Measurements from ENCODE around the gene SYT7. TPM values are rescaled to one million over a fixed set of nuclear protein-coding genes. Genes with fewer than 3 reads are reported as not detected.

Gene SYT7
- total RNA-seq, 4 donors from 2014 or later = 2.1 to 10.0 (median 5.9) TPM

GRCh38 chr11:61536676-61537270, 44.1 kb downstream of the SYT7 start:
- Histone ChIP-seq H3K4me3 (no peak overlapping the region), H3K27me3 (no peaks in the 10 kb centered on the region), H3K27ac (no peak overlapping the region), H3K4me1 (no peaks in the 10 kb centered on the region), H3K36me3 (no peaks in the 10 kb centered on the region), H3K9me3 (no peaks in the 10 kb centered on the region)
- no peak for DNase-seq
- intact Hi-C loops (cut with DNase I; ENCODE audit: low total_unique reads) = no loop called here
- no peak for TF ChIP-seq POLR2A (IDR thresholded peaks at IDR 0.05)
- TF ChIP-seq, protein P1, sequence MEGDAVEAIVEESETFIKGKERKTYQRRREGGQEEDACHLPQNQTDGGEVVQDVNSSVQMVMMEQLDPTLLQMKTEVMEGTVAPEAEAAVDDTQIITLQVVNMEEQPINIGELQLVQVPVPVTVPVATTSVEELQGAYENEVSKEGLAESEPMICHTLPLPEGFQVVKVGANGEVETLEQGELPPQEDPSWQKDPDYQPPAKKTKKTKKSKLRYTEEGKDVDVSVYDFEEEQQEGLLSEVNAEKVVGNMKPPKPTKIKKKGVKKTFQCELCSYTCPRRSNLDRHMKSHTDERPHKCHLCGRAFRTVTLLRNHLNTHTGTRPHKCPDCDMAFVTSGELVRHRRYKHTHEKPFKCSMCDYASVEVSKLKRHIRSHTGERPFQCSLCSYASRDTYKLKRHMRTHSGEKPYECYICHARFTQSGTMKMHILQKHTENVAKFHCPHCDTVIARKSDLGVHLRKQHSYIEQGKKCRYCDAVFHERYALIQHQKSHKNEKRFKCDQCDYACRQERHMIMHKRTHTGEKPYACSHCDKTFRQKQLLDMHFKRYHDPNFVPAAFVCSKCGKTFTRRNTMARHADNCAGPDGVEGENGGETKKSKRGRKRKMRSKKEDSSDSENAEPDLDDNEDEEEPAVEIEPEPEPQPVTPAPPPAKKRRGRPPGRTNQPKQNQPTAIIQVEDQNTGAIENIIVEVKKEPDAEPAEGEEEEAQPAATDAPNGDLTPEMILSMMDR (IDR thresholded peaks at IDR 0.05) = no peak

- Histone ChIP-seq H3K27ac (no peak overlapping the region), H3K4me1 (no peaks in the 10 kb centered on the region), H3K4me3 (no peak overlapping the region), H3K36me3 (no peaks in the 10 kb centered on the region), H3K9me3 (no peaks in the 10 kb centered on the region), H3K27me3 (no peaks in the 10 kb centered on the region)
- TF ChIP-seq POLR2A (IDR thresholded peaks at IDR 0.05) = no peak
- TF ChIP-seq, protein P1 (IDR thresholded peaks at IDR 0.05) = no peak
- no peak for DNase-seq
- intact Hi-C loops (cut with DNase I; ENCODE audit: low total_unique reads) = no loop called here
Observed at GRCh38 chr11:61535998-61536675, 44.7 kb downstream of the SYT7 start.

- Histone ChIP-seq H3K27me3 (no peaks in the 10 kb centered on the region), H3K4me1 (no peaks in the 10 kb centered on the region), H3K27ac (no peak overlapping the region), H3K9me3 (no peaks in the 10 kb centered on the region), H3K4me3 (no peak overlapping the region), H3K36me3 (no peaks in the 10 kb centered on the region)
- intact Hi-C loops (cut with DNase I; ENCODE audit: low total_unique reads) = no loop called here
- no peak for DNase-seq
- no peak for TF ChIP-seq POLR2A (IDR thresholded peaks at IDR 0.05)
- TF ChIP-seq, protein P1 (IDR thresholded peaks at IDR 0.05) = no peak
Observed at GRCh38 chr11:61534933-61535839, 45.7 kb downstream of the SYT7 start.

DNA sequence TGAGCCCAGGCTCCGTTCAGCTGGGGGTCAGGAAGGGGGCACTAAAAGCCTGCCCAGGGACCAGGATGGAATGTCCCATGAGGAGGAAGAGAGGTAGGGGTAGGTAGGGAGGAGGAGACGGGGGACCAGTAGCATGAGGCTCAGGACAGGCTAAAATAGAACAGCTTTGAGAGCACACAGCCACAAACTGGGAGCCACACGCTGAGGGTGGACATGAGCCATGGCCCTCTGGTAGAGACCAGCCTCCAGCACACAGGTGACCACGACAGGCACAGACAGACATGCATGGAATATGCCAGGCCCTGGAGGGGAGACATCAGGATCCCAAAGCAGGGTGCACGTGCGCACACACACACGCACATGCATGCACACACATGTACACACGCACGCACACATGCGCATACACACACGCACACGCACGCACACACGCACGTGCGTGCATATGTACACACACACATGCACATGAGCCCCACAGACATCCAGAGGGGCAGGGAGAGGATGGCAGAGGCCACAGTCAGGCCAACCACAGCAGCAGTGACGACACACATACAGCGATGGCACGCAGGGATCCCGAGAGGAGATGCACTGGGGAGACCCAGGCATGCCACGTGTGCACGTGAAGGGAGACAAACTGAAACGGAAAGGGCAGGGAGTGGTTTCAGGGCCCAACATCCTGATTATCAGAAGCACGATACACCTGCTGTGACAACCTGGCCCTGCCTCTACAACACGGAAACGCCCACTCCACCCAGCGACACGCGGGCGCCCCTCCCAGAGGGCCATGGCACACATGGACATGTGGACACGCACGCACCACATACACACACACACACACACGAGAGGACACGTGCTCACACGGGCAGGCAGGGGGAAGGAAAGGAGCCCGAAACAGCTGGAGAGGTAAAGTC, 46.6 kb downstream of the SYT7 start:
- Histone ChIP-seq H3K27me3 (no peaks in the 10 kb centered on the region), H3K4me1 (no peaks in the 10 kb centered on the region), H3K9me3 (no peaks in the 10 kb centered on the region), H3K36me3 (no peaks in the 10 kb centered on the region), H3K4me3 (no peak overlapping the region), H3K27ac (no peak overlapping the region)
- no peak for DNase-seq
- TF ChIP-seq POLR2A (IDR thresholded peaks at IDR 0.05) = no peak
- TF ChIP-seq, protein P1 (IDR thresholded peaks at IDR 0.05) = no peak
- intact Hi-C loops (cut with DNase I; ENCODE audit: low total_unique reads) = no loop called here
